Measurements from ENCODE around the gene ITGB4.

Gene ITGB4

DNA sequence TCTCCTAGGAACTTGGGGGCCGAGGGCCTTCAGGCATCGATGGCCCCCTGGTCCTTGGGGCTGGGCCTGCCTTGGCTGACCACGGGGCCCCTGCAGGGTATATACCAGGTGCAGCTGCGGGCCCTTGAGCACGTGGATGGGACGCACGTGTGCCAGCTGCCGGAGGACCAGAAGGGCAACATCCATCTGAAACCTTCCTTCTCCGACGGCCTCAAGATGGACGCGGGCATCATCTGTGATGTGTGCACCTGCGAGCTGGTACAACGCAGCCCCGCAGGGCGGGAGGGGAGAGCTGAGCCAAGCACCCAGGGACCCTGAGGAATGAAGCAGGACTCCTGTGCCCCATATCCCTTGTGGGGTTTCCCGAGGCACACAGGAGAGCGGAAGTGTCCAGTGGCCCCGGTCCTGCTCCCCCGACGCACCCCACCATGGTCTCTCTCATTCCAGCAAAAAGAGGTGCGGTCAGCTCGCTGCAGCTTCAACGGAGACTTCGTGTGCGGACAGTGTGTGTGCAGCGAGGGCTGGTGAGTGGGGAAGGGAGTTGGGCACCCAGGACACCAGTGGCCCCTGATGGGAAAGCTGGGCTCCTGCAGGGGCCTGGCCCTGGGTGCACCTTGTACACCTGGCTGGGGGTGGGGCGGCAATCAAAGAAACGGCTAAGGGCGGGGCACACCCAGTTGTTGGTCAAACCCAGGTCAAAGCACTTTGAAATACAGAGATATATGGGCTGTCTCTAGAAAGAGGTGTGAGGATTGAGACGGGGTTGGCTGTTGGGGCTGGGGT is 10.6 kb downstream of the ITGB4 start:
- DNase-seq, result no peak

DNA sequence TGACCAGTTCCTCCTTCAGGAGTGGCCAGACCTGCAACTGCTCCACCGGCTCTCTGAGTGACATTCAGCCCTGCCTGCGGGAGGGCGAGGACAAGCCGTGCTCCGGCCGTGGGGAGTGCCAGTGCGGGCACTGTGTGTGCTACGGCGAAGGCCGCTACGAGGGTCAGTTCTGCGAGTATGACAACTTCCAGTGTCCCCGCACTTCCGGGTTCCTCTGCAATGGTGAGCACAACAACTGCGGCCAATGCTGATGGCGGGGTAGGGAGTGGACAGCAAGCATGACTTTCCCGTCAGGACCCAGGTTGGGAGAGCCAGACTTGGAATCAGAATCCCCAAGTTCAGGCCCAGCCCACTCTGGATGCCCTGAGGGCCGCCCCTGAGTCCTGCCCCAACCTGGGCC is 12.2 kb downstream of the ITGB4 start:
- DNase-seq, result no peak

DNA sequence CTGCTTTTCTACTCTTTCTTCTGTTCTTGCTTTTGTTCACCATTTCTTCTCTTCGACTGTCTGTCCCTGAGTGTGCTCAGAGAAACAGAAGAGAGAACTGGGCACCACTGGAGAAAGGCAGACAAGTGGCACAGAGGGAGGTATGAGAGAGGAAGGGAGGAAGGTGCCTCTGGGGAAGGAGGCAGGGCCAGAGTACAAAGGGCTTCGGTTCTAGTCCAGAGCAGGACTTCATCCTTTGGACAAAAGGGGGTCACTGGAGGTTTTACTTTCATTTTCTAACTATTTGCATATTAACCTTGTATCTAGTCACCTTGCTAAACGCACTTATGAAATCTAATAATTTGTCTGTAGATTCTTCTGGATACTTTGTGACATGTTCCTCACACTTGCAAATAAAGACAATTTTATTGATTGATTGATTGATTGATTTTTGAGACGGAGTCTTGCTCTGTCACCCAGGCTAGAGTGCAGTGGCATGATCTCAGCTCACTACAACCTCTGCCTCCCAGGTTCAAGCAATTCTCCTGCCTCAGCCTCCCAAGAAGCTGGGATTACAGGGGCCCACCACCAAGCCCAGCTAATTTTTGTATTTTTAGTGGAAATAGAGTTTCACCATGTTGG is 13.5 kb downstream of the ITGB4 start:
- DNase-seq, result no peak

DNA sequence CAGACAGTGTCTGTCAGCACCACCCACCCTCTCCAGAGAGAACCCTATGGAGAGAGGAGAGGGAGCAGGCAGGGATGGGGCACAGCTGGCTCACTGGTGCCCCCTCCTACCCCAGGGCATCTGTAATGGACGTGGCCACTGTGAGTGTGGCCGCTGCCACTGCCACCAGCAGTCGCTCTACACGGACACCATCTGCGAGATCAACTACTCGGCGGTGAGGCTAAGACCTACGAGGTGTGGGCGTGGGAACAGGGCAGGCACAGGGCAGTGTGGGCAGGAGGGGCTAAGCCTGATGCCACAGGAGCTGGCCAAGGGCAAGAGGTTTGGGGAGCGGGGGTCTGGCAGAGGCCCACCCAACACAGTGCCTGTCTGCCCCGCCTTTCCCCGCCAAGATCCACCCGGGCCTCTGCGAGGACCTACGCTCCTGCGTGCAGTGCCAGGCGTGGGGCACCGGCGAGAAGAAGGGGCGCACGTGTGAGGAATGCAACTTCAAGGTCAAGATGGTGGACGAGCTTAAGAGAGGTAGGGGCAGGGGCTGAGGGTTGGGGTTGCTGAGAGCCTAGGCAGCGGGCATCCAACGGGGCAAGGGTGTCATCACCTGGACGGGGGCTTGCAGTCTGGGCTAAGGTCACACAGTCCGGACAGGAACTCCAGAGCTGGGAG is 15.0 kb downstream of the ITGB4 start:
- no peak for DNase-seq

DNA sequence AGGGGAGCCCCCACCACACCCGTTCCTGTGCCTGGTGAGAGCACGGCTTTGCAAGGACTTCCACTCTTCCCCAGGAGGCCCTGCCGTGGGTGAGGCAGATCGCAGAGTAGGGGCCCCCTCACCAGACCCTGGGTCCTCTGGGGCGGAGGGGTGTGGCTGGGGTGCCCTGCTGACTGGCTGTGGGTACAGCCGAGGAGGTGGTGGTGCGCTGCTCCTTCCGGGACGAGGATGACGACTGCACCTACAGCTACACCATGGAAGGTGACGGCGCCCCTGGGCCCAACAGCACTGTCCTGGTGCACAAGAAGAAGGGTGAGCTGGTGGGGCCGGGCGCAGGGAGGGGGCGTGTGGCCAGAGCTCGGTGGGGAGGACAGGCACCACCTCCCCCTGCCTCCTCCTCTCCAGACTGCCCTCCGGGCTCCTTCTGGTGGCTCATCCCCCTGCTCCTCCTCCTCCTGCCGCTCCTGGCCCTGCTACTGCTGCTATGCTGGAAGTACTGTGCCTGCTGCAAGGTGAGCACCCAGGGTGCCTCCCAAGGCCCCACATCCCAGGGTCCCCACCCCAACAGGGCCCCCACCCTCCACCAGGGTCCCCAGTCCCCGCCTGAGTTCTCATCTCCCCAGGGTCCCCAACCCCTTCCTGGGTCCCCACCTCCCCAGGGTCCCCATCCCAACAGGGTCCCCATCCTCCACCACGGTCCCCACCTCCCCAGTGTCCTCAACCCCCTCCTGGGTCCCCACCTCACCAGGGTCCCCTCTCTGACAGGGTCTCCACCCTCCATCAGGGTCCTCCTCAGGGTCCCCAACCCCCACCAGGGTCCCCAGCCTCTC is 16.1 kb downstream of the ITGB4 start:
- no peak for DNase-seq

DNA sequence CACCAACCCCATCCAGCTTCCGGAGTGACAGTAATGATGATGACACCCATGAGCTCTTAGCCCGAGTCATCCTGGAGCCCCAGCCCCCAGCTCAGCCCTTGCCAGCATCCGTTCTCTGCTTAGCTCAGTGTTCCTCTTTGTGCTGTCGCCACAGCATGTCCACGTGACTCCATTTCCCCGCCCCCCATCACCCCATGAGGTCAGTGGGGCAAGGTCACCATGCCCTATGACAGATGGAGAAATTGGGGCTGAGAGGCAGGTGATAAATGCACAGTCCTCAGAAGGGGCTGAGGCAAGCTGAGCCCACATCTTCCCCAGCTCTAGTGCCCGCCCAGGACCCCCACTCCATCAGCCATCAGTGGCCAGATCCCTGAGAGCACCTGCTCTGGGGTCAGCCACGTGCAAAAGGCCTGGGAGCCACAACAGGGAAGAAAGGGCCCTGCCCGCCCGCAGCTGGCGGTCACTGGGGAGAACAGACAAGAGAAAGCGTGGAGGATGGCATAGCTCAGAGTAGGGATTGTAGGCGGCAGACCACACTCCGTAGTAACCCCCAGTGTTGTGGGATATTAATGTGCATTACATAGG is 17.1 kb downstream of the ITGB4 start:
- peak; percentile 94 to 97 for DNase-seq

DNA sequence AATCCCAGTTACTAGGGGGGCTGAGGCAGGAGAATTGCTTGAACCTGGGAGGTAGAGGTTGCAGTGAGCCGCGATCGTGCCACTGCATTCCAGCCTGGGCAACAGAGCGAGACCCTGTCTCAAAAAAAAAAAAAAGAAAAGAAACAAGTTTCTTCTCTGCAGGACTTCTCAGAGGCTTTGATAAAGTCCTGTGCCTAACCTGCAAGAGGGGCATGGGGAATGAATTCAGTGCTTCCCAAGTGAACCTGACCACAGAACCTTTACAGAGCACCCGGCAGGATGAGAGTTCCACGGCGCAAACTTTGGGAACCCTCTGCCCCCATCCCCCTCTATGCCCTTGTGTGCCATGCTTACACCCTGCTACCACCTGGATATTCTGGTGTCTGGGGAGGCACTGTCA is 17.9 kb downstream of the ITGB4 start:
- no peak for DNase-seq

DNA sequence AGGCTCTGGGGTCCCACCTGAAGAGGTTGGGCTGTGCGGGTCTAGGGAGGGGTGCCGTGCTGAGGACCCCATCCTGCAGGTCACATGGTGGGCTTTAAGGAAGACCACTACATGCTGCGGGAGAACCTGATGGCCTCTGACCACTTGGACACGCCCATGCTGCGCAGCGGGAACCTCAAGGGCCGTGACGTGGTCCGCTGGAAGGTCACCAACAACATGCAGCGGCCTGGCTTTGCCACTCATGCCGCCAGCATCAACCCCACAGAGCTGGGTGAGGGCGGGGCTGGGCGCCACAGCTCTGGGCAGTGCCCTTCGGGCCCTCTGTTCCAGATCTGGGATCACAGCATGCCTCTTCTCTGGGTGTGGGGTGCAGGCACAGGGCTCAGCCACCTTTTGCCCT is 18.5 kb downstream of the ITGB4 start:
- no peak for DNase-seq

DNA sequence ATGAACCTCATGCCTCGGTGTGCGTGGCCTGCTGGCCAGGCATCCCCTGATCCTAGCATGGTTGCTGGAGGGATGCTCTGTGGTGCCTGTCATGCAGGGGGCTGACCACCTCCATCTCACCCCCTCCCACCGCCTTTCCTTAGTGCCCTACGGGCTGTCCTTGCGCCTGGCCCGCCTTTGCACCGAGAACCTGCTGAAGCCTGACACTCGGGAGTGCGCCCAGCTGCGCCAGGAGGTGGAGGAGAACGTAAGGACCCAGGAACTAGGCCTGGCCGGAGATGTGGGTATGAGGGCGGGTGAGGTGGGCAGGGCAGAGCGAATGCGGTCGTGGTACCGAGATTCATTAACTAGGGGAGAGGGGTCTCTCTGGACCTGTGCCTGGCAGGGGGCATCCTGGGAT is 19.0 kb downstream of the ITGB4 start:
- DNase-seq, result no peak

DNA sequence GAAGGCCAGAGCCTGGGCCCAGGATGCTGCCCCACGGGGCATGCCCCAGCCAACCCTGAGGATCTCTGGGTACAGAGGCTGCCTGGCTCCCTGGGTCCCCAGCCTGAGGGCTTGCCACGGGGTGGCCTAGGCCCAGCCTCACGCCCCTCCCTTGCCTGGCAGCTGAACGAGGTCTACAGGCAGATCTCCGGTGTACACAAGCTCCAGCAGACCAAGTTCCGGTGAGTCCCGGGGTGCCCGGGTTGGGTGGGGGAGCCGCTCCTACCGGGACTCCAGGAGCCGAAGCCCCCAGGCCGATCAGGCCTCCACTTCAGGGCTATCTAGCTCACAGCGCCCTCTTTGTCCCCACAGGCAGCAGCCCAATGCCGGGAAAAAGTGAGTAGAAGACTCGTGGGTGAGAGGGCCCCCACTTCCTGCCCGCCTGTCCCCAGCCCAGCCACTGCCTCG is 19.4 kb downstream of the ITGB4 start:
- no peak for DNase-seq

DNA sequence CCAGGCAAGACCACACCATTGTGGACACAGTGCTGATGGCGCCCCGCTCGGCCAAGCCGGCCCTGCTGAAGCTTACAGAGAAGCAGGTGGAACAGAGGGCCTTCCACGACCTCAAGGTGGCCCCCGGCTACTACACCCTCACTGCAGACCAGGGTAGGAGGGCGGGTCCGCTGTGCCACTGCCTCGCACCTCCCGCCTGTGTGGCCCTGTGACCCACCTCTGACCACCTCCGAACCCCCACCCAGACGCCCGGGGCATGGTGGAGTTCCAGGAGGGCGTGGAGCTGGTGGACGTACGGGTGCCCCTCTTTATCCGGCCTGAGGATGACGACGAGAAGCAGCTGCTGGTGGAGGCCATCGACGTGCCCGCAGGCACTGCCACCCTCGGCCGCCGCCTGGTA is 21.1 kb downstream of the ITGB4 start:
- DNase-seq, result no peak

DNA sequence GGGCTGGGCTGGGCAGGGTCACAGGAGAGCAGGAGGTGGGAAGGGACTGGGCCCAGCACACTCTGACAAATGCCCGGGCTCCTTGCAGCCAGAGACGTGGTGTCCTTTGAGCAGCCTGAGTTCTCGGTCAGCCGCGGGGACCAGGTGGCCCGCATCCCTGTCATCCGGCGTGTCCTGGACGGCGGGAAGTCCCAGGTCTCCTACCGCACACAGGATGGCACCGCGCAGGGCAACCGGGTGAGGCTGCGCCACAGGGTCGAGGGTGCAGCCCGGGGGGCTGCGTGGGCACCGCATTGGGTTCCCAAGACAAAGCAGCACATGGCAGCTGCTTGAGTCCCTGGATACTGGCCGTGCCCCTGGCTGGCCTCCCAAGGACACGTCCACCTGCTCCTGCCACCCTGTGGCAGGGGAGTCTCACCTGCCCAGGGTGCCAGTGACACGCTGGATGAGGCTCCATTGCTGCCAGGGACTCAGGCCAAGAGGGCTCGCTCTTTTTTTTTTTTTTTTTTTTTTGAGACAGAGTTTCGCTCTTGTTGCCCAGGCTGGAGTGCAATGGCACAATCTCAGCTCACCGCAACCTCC is 22.5 kb downstream of the ITGB4 start:
- DNase-seq, result no peak

DNA sequence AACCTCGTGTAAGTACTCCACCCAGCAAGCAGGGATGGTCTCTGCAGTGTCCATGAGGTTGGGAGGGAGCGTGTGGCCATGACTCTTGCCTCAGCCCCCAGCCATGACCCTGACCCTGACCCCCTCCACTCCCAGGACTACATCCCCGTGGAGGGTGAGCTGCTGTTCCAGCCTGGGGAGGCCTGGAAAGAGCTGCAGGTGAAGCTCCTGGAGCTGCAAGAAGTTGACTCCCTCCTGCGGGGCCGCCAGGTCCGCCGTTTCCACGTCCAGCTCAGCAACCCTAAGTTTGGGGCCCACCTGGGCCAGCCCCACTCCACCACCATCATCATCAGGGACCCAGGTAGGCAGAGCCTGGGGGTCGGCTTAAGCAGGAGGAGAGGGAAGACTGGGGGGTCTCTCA is 27.4 kb downstream of the ITGB4 start:
- no peak for DNase-seq

DNA sequence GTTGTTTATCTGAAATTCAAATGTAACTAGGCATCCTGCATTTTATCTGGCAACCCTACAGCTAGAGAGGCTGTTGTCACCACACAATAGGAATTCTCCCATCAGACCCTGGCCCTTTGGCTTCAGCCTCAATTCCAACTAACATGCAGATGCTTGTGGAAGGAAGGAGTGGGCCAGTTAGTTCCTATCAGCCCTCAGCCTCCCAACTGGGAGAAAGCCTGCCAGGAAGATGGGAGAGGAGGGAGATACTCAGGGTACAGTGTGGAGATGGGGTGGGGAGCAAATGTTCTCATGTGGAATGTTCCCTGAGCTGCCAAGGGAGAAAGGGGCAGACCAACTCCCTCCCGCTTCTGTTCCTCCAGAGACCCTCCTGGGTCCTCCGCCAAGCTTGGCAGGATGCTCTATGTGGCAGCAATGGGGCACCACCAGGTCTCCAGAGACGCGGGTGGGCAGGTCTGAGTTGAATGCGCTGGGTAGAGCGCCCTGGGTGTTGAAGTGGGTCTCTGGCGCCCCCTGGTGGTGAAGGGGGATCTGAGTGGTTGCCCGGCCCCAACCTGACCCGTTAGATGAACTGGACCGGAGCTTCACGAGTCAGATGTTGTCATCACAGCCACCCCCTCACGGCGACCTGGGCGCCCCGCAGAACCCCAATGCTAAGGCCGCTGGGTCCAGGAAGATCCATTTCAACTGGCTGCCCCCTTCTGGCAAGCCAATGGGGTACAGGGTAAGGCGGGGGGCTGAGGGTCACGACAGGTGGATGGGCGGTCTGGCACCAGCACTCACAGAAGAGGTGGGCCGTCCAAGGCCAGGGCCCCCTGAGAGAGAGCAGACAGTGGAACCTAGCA is 28.5 kb downstream of the ITGB4 start:
- peak; percentile 76 to 83 for DNase-seq

DNA sequence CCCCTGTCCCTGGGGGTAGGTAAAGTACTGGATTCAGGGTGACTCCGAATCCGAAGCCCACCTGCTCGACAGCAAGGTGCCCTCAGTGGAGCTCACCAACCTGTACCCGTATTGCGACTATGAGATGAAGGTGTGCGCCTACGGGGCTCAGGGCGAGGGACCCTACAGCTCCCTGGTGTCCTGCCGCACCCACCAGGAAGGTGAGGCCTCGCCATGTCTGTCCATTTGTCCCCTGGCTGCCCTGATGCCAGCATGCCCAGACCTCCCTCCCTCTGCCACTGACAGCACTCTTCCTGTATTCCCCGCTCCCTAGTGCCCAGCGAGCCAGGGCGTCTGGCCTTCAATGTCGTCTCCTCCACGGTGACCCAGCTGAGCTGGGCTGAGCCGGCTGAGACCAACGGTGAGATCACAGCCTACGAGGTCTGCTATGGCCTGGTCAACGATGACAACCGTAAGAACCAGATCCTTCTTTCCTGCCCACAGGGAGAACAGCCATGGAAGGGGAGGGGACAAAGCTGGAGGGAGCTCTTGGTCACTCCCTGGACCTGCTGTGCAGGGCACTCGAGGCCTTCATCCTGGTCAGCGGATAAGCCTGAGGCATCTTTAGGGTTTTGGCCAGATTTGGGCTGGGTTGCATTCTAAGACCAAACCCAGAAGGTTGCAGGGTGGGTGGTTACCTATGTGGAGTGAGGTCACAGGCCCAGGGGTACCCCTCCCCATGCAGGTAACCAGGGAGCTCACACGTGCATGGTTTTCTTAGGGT is 29.6 kb downstream of the ITGB4 start:
- no peak for DNase-seq

DNA sequence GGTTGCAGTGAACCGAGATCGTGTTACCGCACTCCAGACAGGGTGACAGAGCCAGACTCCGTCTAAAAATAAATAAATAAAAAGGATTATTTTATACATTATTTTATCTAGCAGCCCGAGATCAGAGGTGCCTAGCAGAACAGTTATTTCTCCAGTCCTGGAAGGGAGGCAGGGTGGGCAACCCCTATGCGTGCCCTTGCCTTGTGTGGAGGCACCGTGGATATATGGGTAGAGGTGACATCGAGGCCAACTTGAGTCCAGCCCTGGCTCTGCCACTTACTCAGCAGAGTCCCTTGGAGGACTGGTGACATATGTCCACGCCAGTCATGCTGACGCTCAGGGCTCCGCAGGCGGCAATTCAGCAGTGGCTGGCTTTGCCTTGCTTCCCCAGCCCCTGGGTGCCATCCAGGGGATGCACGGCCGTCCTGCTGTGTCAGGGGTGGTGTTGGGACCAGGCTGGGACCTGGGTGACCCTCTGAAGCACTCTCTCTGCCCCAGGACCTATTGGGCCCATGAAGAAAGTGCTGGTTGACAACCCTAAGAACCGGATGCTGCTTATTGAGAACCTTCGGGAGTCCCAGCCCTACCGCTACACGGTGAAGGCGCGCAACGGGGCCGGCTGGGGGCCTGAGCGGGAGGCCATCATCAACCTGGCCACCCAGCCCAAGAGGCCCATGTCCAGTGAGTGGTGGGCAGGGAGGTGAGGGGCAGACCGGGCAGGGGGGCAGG is 30.6 kb downstream of the ITGB4 start:
- DNase-seq, result no peak

DNA sequence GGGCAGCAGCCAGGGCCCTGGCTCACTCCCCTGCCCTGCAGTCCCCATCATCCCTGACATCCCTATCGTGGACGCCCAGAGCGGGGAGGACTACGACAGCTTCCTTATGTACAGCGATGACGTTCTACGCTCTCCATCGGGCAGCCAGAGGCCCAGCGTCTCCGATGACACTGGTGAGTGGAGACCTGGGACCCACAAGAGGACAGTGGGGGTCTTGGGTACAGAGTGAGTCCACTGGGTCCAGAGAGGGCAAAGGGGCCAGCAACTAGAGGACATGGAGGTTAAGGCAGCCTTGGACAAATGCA is 31.1 kb downstream of the ITGB4 start:
- DNase-seq, result no peak

DNA sequence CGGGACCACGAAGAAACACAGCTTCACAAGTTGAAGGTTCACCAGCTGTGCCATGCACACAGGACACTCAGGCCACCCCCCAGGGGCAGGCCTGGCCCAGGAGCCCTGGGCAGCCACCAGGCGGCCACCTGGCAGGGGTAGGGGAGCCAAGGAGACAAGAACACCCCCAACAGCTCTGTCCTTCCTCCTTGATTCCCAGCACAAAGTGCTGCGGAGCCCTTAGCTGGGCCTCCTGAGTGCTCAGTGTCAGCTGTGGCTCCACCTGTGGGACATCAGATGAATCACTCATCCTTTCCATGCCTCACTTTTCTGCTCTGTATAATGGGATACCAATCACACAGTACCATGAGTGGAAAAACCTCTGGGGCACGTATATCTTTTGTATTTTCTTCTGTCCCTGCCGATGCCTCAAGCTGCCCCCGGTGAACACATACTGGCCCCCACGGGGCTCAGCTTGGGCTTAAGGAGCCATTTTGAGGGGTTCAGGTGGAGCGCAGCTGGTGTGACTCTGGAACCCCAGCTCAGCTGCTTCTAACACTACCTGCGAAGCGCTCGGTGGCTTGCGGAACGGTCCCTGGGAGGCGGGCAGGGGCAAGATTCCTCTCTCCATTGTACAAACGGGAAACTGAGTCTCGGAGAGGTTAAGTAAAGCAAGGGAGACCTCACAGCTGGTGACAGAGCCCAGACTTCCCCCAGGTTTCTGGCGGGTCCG is 31.7 kb downstream of the ITGB4 start:
- DNase-seq, result no peak
